Endothelial cell of umbilical vein (primary cell): Measurements from ENCODE around the gene SNAP25. TPM values are rescaled to one million over a fixed set of nuclear protein-coding genes. Genes with fewer than 3 reads are reported as not detected.

Experiments
- BruUV-seq: library from RNA; stranded (reverse); fragments of 400-500 nt; replicated peaks from 2 replicates; lab custom pipeline; 2021; lab: Mats Ljungman, UMichigan
- CTCF ChIA-PET: fragments of 300-600, 350-600 bp; sonication (Branson Sonifier 250); formaldehyde crosslinking; loops from one replicate; lab custom pipeline; 2021; ENCODE audit warnings: antibody characterized with exemption, inconsistent platforms; lab: Charles Lee
- POLR2A ChIA-PET: fragments of 300-600, 350-600 bp; sonication (Branson Sonifier 250); formaldehyde crosslinking; loops from one replicate; lab custom pipeline; 2021; ENCODE audit warnings: antibody characterized with exemption, inconsistent platforms; lab: Charles Lee
- DNase-seq: peaks from one replicate; pipeline ENCODE4 v3.0.0-alpha.2; 2011; ENCODE audit warnings: low read depth, low spot score
- FAIRE-seq: peaks from 2 replicates; lab custom pipeline; 2011; peaks lifted over from hg19 to GRCh38; lab: Jason Lieb, UNC
- H2AFZ ChIP-seq: 2 replicates; pipeline ENCODE4 v1.6.0; 2012; ENCODE audit warnings: low read depth, low read length, control low read depth, inconsistent platforms
- H3K27ac ChIP-seq: 2 replicates; pipeline ENCODE4 v1.5.1; 2011; ENCODE audit warnings: low read depth, mild to moderate bottlenecking, control low read depth, low read length, moderate library complexity; ENCODE audit not compliant: insufficient read depth
- H3K27me3 ChIP-seq, 2 experiments: 2 replicates each; pipeline versions ENCODE4 v1.6.0 to v1.6.1; 2011; ENCODE audit warnings: low read length in 2 of 2, mixed read lengths in 1 of 2; ENCODE audit not compliant: control insufficient read depth in 2 of 2, insufficient read depth in 2 of 2
- H3K36me3 ChIP-seq, 2 experiments: 2 replicates in 1 of 2; 3 replicates in 1 of 2; pipeline ENCODE4 v1.5.1; 2011; ENCODE audit warnings: low read length in 2 of 2, mild to moderate bottlenecking in 1 of 2, moderate library complexity in 1 of 2; ENCODE audit not compliant: control insufficient read depth in 2 of 2, insufficient read depth in 2 of 2; ENCODE audit errors: extremely low read depth in 1 of 2
- H3K4me1 ChIP-seq: 3 replicates; pipeline ENCODE4 v1.5.1; 2011; ENCODE audit warnings: mild to moderate bottlenecking, low read length; ENCODE audit not compliant: control insufficient read depth, insufficient read depth; ENCODE audit errors: extremely low read depth
- H3K4me2 ChIP-seq: 2 replicates; pipeline ENCODE4 v1.6.1; 2011; ENCODE audit warnings: low read length, control low read depth, mixed read lengths; ENCODE audit not compliant: insufficient read depth
- H3K4me3 ChIP-seq, 3 experiments: fragments of 200-600 bp in 1 of 3; sonication (generic), shearing (Covaris generic) in 1 of 3; replicated peaks in 1 of 3; 2 replicates each; pipeline ENCODE4 v1.5.1; 2011 to 2016; ENCODE audit warnings: control low read depth in 3 of 3, low read length in 3 of 3, mild to moderate bottlenecking in 2 of 3, inconsistent platforms in 1 of 3, low read depth in 1 of 3, moderate library complexity in 1 of 3; ENCODE audit not compliant: insufficient read depth in 1 of 3
- H3K79me2 ChIP-seq: 2 replicates; pipeline ENCODE4 v1.6.0; 2012; ENCODE audit warnings: low read length, inconsistent platforms; ENCODE audit not compliant: control insufficient read depth, insufficient read depth
- H3K9ac ChIP-seq: replicated peaks from 2 replicates; pipeline ENCODE3; 2011; ENCODE audit warnings: low read length, control low read depth; ENCODE audit not compliant: insufficient read depth; ENCODE audit errors: extremely low read depth
- H3K9me1 ChIP-seq: replicated peaks from 3 replicates; pipeline ENCODE4 v1.6.0; 2011; ENCODE audit warnings: mild to moderate bottlenecking, low read length; ENCODE audit not compliant: control insufficient read depth, insufficient read depth; ENCODE audit errors: extremely low read depth
- H3K9me3 ChIP-seq: replicated peaks from 2 replicates; pipeline ENCODE4 v1.5.1; 2012; ENCODE audit warnings: low read length, inconsistent platforms; ENCODE audit not compliant: control insufficient read depth, insufficient read depth
- H4K20me1 ChIP-seq: replicated peaks from 2 replicates; pipeline ENCODE3; 2011; ENCODE audit warnings: mild to moderate bottlenecking, low read length; ENCODE audit not compliant: control insufficient read depth, insufficient read depth; ENCODE audit errors: extremely low read depth
- EZH2 ChIP-seq: IDR thresholded peaks from 2 replicates; pipeline ENCODE4 v1.6.1; 2012; ENCODE audit warnings: borderline replicate concordance, low read depth, mild to moderate bottlenecking, moderate library complexity, low read length, inconsistent platforms; ENCODE audit not compliant: severe bottlenecking
- GATA2 ChIP-seq: IDR thresholded peaks from 2 replicates; pipeline ENCODE4 v1.7.0; 2011; ENCODE audit warnings: low read depth, mild to moderate bottlenecking, moderate library complexity, mixed read lengths, low read length; ENCODE audit not compliant: insufficient read length, insufficient read depth
- JUN ChIP-seq: IDR thresholded peaks from 2 replicates; pipeline ENCODE4 v1.6.1; 2011; ENCODE audit warnings: borderline replicate concordance, low read depth; ENCODE audit not compliant: insufficient read length, insufficient read depth
- dilution Hi-C: fragments of 300-500 bp; cut with MboI; formaldehyde crosslinking; loops from one replicate; pipeline ENCODE4 v1.15.0; 2019; ENCODE audit warnings: low sequenced_read_pairs; ENCODE audit not compliant: extremely low pct_ligation_motif_present
- intact Hi-C: fragments of 100-400 bp; cut with micrococcal nuclease; formaldehyde crosslinking; loops from one replicate; pipeline ENCODE4 v1.10.0; 2022
- polyA plus RNA-seq, 4 experiments: library from polyadenylated mRNA; depleted of rRNA in 3 of 4; stranded (reverse) in 3 of 4; unstranded in 1 of 4; fragments of >200 nt; gene quantifications; 2 replicates each; pipeline versions ENCODE4 v1.2.1 to v1.2.3, GENCODE V29; 2011 to 2012; ENCODE audit warnings: missing spikeins in 1 of 4
- total RNA-seq: library from RNA; stranded (reverse); gene quantifications from 2 replicates; pipeline ENCODE4 v1.2.3, GENCODE V29; 2021

Gene SNAP25
- total and polyA plus RNA-seq, 2 donors (not counting 3 experiments of a cell fraction or from before 2014, with no cell fraction given), result 3.9 to 4.4 TPM

DNA sequence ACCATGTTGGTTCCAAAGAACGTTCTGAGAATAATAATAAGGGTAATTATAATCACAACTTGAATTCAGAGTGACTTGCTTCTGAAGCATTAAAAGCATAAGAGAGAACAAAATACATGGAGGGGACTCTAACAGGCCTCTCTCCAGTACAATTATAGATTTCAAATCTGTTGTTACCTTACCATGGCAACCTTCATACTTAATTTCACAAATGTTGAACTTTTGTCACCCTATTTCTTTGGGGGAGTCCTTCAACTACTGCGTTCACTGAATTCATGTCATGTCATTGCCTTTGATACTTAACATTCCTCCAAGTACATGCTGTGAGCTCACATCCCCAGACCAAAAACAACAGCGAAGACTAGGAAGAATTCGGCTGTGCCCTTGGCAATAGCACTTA is 111.4 kb downstream of the SNAP25 start:
- Histone ChIP-seq H3K79me2 (no peaks in the 10 kb centered on the region), H3K4me2 (no peak overlapping the region), H3K27ac (no peak overlapping the region), H4K20me1 (no peaks in the 10 kb centered on the region), H3K27me3 (no peaks in the 10 kb centered on the region), H3K9me1 (no peaks in the 10 kb centered on the region), H2AFZ (no peak overlapping the region), H3K4me1 (no peaks in the 10 kb centered on the region), H3K36me3 (no peaks in the 10 kb centered on the region), H3K9ac (no peak overlapping the region), H3K4me3 (no peak overlapping the region), H3K9me3 (no peaks in the 10 kb centered on the region)
- intact Hi-C loops (no loop called here), dilution Hi-C loops (no loop called here)
- no peak for DNase-seq
- FAIRE-seq, result no peak
- ChIA-PET CTCF (no interaction called here), POLR2A (no interaction called here)
- BruUV-seq, result no TSS peak
- no peak for TF ChIP-seq JUN

DNA sequence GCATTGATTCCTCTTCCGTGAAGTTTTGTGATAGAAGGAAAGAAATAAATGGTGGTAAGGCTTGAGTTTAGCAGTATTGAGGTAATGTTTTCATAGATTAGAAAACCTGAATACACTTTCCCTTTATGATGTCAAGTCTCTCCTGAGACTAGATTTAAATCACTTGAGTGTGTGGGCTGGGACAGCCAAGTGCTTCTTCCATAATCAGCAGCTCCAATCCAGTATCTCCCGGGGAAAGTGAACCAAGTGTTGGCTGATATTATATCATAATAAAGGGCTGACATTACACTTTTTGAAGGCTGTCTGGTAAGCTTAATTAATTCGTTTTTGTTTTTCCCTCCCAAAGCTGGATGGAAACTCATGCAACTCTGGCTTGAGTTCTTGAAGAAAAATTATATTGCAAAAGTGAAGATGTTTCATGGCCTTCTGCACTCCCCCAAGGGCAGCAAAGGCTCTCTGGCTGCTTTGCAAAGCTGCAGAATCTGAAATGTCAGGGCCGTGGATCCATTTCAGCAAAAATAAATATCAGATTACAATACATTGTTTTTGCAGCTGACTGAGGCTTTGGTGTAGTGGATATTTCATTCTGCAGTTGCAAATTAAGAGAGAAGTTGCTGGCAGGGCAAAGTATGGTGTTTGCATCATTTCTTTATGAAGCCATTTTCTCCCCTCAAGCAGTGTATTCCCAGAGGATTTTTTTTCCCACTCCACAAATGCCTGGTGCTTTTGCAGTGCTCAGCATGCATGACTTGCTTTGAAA is 114.2 kb downstream of the SNAP25 start:
- dilution Hi-C loops, result no loop called here
- ChIA-PET CTCF (interaction anchor here (1.3 kb wide), 1 partner anchor 16 kb away, joined by 3 read pairs; no protein-coding TSS in a partner anchor), POLR2A (no interaction called here)
- Histone ChIP-seq H3K9me3 (no peaks in the 10 kb centered on the region), H3K27me3 (no peaks in the 10 kb centered on the region), H3K36me3 (no peaks in the 10 kb centered on the region), H3K9me1 (no peaks in the 10 kb centered on the region), H3K79me2 (no peaks in the 10 kb centered on the region), H4K20me1 (no peaks in the 10 kb centered on the region), H3K27ac (no peak overlapping the region), H3K4me1 (no peaks in the 10 kb centered on the region), H3K4me2 (no peak overlapping the region), H3K4me3 (no peak overlapping the region), H2AFZ (no peak overlapping the region), H3K9ac (no peak overlapping the region)
- TF ChIP-seq EZH2 (no peak), JUN (no peak), GATA2 (no peak)
- intact Hi-C loops, result no loop called here
- no peak for DNase-seq
- no peak for FAIRE-seq
- no TSS peak for BruUV-seq
